HG03139 (cell line): ENCODE measurements around the gene PDPR.
"Not testable (repeated sequence)": the region's sequence is repeated elsewhere in the genome, so short reads cannot be mapped to it uniquely, and the experiment has no call there.

Experiments used
- ATAC-seq: cut with Tn5 transposase; IDR thresholded peaks from one replicate; pipeline ENCODE4 v1.9.1; 2021; ENCODE audit not compliant: unreplicated experiment

PDPR gene

GRCh38 chr16:70160821-70161220, 46.7 kb downstream of the PDPR start:
- no peak for ATAC-seq

- ATAC-seq: no peak
Observed at GRCh38 chr16:70161350-70161749, 47.2 kb downstream of the PDPR start.

GRCh38 chr16:70162041-70162451, 47.9 kb downstream of the PDPR start:
- ATAC-seq: no peak

GRCh38 chr16:70163596-70163995, 49.5 kb downstream of the PDPR start:
- no peak for ATAC-seq

GRCh38 chr16:70166688-70167087, 52.6 kb downstream of the PDPR start:
- not testable (repeated sequence) for ATAC-seq

GRCh38 chr16:70173212-70173837, 59.2 kb downstream of the PDPR start, which contains the start of gene CLEC18C:
CLEC18C (plus strand) TSS chr16:70173787; CDS start chr16:70174279, 492 bp downstream.
- not testable (repeated sequence) for ATAC-seq

- ATAC-seq: not testable (repeated sequence)
Observed at GRCh38 chr16:70173916-70174315, 59.8 kb downstream of the PDPR start.

GRCh38 chr16:70174387-70174932, 60.3 kb downstream of the PDPR start:
- not testable (repeated sequence) for ATAC-seq

GRCh38 chr16:70187858-70188607, 73.9 kb downstream of the PDPR start:
- not testable (repeated sequence) for ATAC-seq

GRCh38 chr16:70188608-70188915, 74.4 kb downstream of the PDPR start:
- ATAC-seq: not testable (repeated sequence)

GRCh38 chr16:70190574-70190973, 76.4 kb downstream of the PDPR start:
- not testable (repeated sequence) for ATAC-seq

- not testable (repeated sequence) for ATAC-seq
Observed at GRCh38 chr16:70196683-70197300, 82.7 kb downstream of the PDPR start.

- not testable (repeated sequence) for ATAC-seq
Observed at GRCh38 chr16:70197611-70198010, 83.5 kb downstream of the PDPR start.

GRCh38 chr16:70198230-70198629, 84.1 kb downstream of the PDPR start:
- ATAC-seq: not testable (repeated sequence)

GRCh38 chr16:70198666-70199065, 84.5 kb downstream of the PDPR start:
- ATAC-seq: not testable (repeated sequence)

- ATAC-seq: not testable (repeated sequence)
Observed at GRCh38 chr16:70199170-70199569, 85.0 kb downstream of the PDPR start.

- ATAC-seq: not testable (repeated sequence)
Observed at GRCh38 chr16:70200063-70200462, 85.9 kb downstream of the PDPR start.

- ATAC-seq: not testable (repeated sequence)
Observed at GRCh38 chr16:70203508-70203907, 89.4 kb downstream of the PDPR start.

GRCh38 chr16:70204010-70204409, 89.9 kb downstream of the PDPR start:
- not testable (repeated sequence) for ATAC-seq

GRCh38 chr16:70204668-70205405, 90.7 kb downstream of the PDPR start:
- ATAC-seq: not testable (repeated sequence)

GRCh38 chr16:70206382-70206781, 92.2 kb downstream of the PDPR start:
- not testable (repeated sequence) for ATAC-seq
